Uterus (tissue), 2 donors: Measurements from ENCODE around the gene TCIRG1.

Experiments
- CTCF ChIP-seq, 4 experiments: fragments of 200-600 bp in 2 of 4; fragments of 450-650 bp in 2 of 4; sonication (generic) in 2 of 4; IDR thresholded peaks; one replicate each; pipeline ENCODE4 v1.5.1; 2016 to 2019; ENCODE audit warnings: antibody characterized with exemption in 4 of 4, mild to moderate bottlenecking in 2 of 4, moderate library complexity in 1 of 4
- POLR2A ChIP-seq, 2 donors: fragments of 450-650 bp; IDR thresholded peaks; one replicate each; pipeline ENCODE4 v1.6.1; 2016; ENCODE audit warnings: antibody characterized with exemption in 2 of 2, mild to moderate bottlenecking in 1 of 2, moderate library complexity in 1 of 2

GRCh38 chr11:68025047-68025446 is 13.8 kb upstream of the TCIRG1 start:
- TF ChIP-seq CTCF (IDR thresholded peaks at IDR 0.05), result no peak
- TF ChIP-seq POLR2A (IDR thresholded peaks at IDR 0.05), result no peak
